Ovary (tissue), 9 donors: ENCODE data around the gene CNNM1. TPM values are rescaled to one million over a fixed set of nuclear protein-coding genes. Genes with fewer than 3 reads are reported as not detected.
A peak's percentile ranks its signal among the peaks of the same experiment; 100 is the strongest.

Experiments used
- DNase-seq, 5 donors: peaks; one replicate each; pipeline ENCODE4 v3.0.0-alpha.2; 2019 to 2020
- H3K27ac ChIP-seq, 2 donors: fragments of 200-600 bp; one replicate each; pipeline versions ENCODE4 v1.5.1 to v1.8.0; 2019 to 2022
- H3K27me3 ChIP-seq: fragments of 200-600 bp; one replicate; pipeline ENCODE4 v1.8.0; 2022
- H3K36me3 ChIP-seq: fragments of 200-600 bp; sonication (generic); one replicate; pipeline ENCODE4 v1.5.1; 2019
- H3K4me1 ChIP-seq: one replicate; pipeline ENCODE4 v1.8.1; 2013; ENCODE audit warnings: mild to moderate bottlenecking, moderate library complexity; ENCODE audit not compliant: insufficient read depth
- H3K4me3 ChIP-seq: fragments of 200-600 bp; sonication (generic); one replicate; pipeline ENCODE4 v1.5.1; 2017
- H3K9me3 ChIP-seq, 2 donors: fragments of 200-600 bp in 1 of 2; sonication (generic) in 1 of 2; one replicate each; pipeline versions ENCODE4 v1.5.1 to v1.8.1; 2013 to 2019; ENCODE audit warnings: mild to moderate bottlenecking in 1 of 2, moderate library complexity in 1 of 2
- EP300 ChIP-seq: sonication (generic); formaldehyde crosslinking; IDR thresholded peaks from one replicate; pipeline ENCODE4 v1.6.1; 2017; ENCODE audit warnings: antibody characterized with exemption
- POLR2A ChIP-seq: fragments of 450-650 bp; IDR thresholded peaks from one replicate; pipeline ENCODE4 v1.6.1; 2017; ENCODE audit warnings: antibody characterized with exemption, mild to moderate bottlenecking, moderate library complexity
- WGBS, 3 donors: extraction: QIAGEN DNeasy Blood & Tissue Kit in 1 of 3; methylation state at CpG; one replicate each; pipeline versions ENCODE4 v1.1.5 to v1.1.7; 2013 to 2017; 5-methylcytosine and 5-hydroxymethylcytosine counted together
- intact Hi-C, 4 donors: fragments of 100-400 bp; cut with DNase I; formaldehyde crosslinking; loops; one replicate each; pipeline versions ENCODE4 v1.11.0 to v1.15.1; 2022 to 2023
- polyA plus RNA-seq, 2 donors: library from polyadenylated mRNA; stranded (reverse); fragments of 200-250 nt in 1 of 2; fragments of 350-450 nt in 1 of 2; fragmentation: Illumina TruSeq in 1 of 2; extraction: RNeasy Lipid Tissue Mini Kit (QIAGEN cat#74804) in 1 of 2; gene quantifications; one replicate each; pipeline ENCODE4 v1.2.3, GENCODE V29; 2013 to 2014
- total RNA-seq, 7 donors: library from RNA; depleted of rRNA in 2 of 7; stranded (reverse); fragments of >200 nt in 2 of 7; fragmentation: NEBNext Ultra II Directional in 3 of 7; extraction: Animal tissue kit (Norgen Biotek cat#: 25700) in 3 of 7; gene quantifications; one replicate each; pipeline versions ENCODE4 v1.1.0 to v1.2.4, GENCODE V29; 2016 to 2023
- TF ChIP-seq, protein P1 (sequence below), 3 donors: fragments of 450-650 bp in 2 of 3; fragments of 200-600 bp in 1 of 3; IDR thresholded peaks; one replicate each; pipeline versions ENCODE4 v1.5.1 to v1.8.0; 2016 to 2022; ENCODE audit warnings: antibody characterized with exemption in 3 of 3, mild to moderate bottlenecking in 1 of 3
- donor health status: DM: no; HTN: no; CAD: no; lungs with moderate emphysema.
- donor health status: DM: no; HTN: no; CAD: no.
- donor health status: Bipolar disorder and iron deficiency.
- donor health status: DM: yes; HTN: yes; CAD: no.
- donor health status: DM: no; HTN: no; CAD: no.
- donor health status: DM: yes; HTN: yes; CAD: no.

CNNM1 gene
- total and polyA plus RNA-seq, 9 donors = 1.0 to 3.9 (median 2.4) TPM

DNA sequence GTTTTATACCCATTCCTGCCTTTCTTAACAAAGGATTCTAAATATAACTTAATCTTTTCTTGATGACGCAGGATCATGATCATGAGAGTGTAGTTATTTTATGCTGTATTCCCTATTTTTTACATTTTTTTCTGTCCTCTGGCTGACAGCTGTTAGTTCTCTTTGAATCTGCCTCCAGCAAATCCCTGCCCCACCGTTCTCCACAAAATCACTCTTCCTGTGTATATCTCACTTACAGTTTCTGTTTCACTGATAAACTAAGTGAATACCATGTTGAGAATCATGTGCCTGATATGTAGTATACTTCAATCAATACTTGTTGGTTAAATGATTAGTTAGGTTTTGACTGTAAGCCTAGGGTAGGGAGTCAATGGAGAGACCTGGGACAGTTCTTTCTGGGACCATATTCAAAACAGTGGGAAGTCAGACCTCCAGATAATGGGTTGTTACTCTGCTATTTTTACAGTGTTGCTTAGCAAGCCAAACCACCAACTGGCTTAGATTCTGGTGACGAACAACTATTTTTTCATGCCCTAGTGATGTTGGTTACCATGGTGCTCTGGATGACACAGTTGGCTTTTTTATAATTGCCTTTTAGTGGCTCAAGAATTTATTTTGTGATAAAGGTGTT, 12.8 kb downstream of the CNNM1 start:
- TF ChIP-seq, protein P1, sequence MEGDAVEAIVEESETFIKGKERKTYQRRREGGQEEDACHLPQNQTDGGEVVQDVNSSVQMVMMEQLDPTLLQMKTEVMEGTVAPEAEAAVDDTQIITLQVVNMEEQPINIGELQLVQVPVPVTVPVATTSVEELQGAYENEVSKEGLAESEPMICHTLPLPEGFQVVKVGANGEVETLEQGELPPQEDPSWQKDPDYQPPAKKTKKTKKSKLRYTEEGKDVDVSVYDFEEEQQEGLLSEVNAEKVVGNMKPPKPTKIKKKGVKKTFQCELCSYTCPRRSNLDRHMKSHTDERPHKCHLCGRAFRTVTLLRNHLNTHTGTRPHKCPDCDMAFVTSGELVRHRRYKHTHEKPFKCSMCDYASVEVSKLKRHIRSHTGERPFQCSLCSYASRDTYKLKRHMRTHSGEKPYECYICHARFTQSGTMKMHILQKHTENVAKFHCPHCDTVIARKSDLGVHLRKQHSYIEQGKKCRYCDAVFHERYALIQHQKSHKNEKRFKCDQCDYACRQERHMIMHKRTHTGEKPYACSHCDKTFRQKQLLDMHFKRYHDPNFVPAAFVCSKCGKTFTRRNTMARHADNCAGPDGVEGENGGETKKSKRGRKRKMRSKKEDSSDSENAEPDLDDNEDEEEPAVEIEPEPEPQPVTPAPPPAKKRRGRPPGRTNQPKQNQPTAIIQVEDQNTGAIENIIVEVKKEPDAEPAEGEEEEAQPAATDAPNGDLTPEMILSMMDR (IDR thresholded peaks at IDR 0.05) = no peak
- no peak for TF ChIP-seq POLR2A
- intact Hi-C loops = no loop called here
- 6 to 12% (median 7%) methylated on average over 3 of the region's 3 CpGs for WGBS, 3 donors
- Histone ChIP-seq H3K9me3 (no peaks in the 10 kb centered on the region), H3K27me3 (no peaks in the 10 kb centered on the region), H3K4me1 (peaks cover 4% of the 10 kb centered on the region), H3K27ac (peak overlapping the region; percentile 1 to 49), H3K36me3 (no peaks in the 10 kb centered on the region), H3K4me3 (no peak overlapping the region)
- DNase-seq = no peak

DNA sequence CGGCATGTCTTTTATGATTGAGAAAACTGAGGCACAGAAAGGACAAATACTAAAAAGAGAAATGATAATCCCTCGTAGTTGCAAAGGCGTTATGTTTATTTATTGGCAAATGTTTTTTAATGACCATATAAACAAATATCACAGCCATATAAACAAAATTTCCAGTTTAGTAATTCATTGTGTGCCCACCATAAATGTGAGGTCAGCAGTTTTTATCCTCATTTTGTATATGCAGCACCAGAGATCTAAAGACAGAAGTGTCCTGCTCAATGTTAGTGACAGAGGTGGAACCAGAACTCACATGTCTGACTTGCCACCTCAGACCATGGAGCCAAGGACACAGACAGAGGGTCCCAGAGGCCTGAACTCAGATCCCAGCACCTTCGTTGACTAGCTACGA, 14.1 kb downstream of the CNNM1 start:
- H3K4me3 ChIP-seq = no peak overlapping the region

DNA sequence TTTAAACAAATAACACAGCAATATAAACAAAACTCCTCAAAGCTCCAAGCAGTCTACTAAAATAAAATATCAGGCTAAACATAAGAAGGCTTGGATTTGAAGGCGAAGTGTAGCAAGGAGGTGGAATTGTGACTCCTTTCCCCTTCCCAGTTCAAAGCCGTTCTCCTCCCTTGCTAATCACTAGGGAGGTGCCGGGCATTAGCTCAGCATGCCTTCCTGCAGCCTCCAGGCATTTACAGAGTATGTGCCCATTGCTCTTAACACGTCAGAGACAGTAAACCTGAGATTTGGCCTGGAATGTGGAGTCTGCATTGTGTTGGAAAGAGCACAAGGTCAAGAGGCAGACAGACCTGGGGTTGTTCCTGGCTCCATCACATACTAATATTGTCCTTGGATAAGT, 15.6 kb downstream of the CNNM1 start:
- no peaks in the 10 kb centered on the region for H3K9me3 ChIP-seq
- peaks cover 4% of the 10 kb centered on the region for H3K4me1 ChIP-seq
- 12 to 17% (median 12%) methylated on average over 4 of the region's 4 CpGs for WGBS, 3 donors
- DNase-seq = no peak
- no peak overlapping the region for H3K27ac ChIP-seq
- no peak overlapping the region for H3K4me3 ChIP-seq
- intact Hi-C loops = no loop called here
- no peaks in the 10 kb centered on the region for H3K36me3 ChIP-seq
- H3K27me3 ChIP-seq = no peaks in the 10 kb centered on the region
- TF ChIP-seq POLR2A (no peak), EP300 (no peak)
- TF ChIP-seq, protein P1 (IDR thresholded peaks at IDR 0.05) = no peak

More for the DNA sequence above, 14.1 kb downstream of the CNNM1 start:
- no peak for TF ChIP-seq POLR2A
- no peak for TF ChIP-seq EP300
- TF ChIP-seq, protein P1 (IDR thresholded peaks at IDR 0.05) = no peak
- no peak overlapping the region for H3K27ac ChIP-seq
- WGBS, 3 donors = 86 to 93% (median 90%) methylated on average over 5 of the region's 5 CpGs
- intact Hi-C loops = no loop called here
- DNase-seq = no peak
- H3K27me3 ChIP-seq = no peaks in the 10 kb centered on the region
- no peaks in the 10 kb centered on the region for H3K36me3 ChIP-seq
- H3K4me1 ChIP-seq = peaks cover 4% of the 10 kb centered on the region
- H3K9me3 ChIP-seq = no peaks in the 10 kb centered on the region

DNA sequence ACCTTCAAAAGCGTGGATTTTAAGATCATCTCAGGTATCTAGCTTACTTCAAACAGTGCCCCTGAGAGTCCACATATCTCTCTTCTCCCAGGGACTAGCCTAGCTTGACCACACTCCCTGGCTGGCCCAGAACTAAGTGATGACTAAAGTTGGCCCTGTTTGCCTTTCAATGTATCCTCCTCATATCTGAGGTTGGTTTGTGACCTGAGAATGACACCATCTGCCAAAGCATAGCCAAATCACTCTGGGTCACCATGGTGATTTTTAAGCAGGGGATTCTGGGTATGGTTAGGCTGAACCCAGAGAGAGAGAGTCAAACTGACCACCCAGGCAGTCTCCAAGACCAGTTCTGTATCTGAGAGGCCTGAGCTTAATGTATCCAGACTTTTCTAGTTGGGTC, 16.2 kb downstream of the CNNM1 start:
- Histone ChIP-seq H3K27ac (no peak overlapping the region), H3K9me3 (no peaks in the 10 kb centered on the region), H3K4me3 (no peak overlapping the region), H3K27me3 (no peaks in the 10 kb centered on the region), H3K36me3 (no peaks in the 10 kb centered on the region), H3K4me1 (peaks cover 4% of the 10 kb centered on the region)
- WGBS, 3 donors = 60 to 69% (median 69%) methylated on average over 1 of the region's 1 CpG
- no peak for DNase-seq
- intact Hi-C loops = no loop called here
- TF ChIP-seq EP300 (no peak), POLR2A (no peak)
- TF ChIP-seq, protein P1 (IDR thresholded peaks at IDR 0.05) = no peak
